HG02678 (cell line): Measurements from ENCODE around the gene DST.
"Not testable (repeated sequence)": the region's sequence is repeated elsewhere in the genome, so short reads cannot be mapped to it uniquely, and the experiment has no call there.

Experiments used
- ATAC-seq: cut with Tn5 transposase; IDR thresholded peaks from one replicate; pipeline ENCODE4 v1.9.1; 2021; ENCODE audit warnings: mild to moderate bottlenecking, moderate library complexity; ENCODE audit not compliant: unreplicated experiment

DST gene

DNA sequence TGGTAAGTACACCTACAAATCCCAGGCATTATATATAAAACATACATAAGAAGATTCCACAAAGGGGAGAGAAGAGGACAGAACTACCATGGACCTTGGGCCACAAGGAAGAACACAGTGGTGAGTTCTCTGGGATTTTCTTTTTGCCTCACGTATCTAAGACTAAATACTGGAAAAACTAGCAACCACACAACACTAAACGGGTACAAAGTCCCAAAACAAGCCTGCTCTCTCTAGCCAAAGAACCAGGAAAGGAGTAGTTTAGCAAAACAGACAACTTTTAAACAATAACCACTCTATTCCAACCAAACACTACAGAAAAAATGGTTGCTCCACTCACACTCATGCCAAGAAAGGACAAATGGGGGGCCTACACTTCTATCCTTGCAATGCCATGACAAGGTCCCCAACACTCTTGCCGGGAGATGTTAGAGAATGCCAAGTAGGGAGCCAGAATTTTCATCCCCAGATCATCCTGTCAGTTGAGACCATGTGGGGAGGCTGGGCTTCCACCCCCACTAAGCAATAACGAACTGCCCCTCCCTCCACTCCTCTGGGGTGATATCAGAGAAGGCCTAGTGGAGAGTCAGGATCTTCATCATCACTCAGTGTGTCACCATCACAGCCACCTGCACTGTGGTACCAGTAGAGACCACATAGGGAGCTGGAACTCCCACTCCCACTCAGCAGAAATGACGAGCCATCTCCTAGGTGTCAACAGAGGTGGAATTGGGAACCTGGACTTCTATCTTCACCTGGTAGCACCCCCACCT lies 123.5 kb downstream of the DST start:
- ATAC-seq, result no peak

DNA sequence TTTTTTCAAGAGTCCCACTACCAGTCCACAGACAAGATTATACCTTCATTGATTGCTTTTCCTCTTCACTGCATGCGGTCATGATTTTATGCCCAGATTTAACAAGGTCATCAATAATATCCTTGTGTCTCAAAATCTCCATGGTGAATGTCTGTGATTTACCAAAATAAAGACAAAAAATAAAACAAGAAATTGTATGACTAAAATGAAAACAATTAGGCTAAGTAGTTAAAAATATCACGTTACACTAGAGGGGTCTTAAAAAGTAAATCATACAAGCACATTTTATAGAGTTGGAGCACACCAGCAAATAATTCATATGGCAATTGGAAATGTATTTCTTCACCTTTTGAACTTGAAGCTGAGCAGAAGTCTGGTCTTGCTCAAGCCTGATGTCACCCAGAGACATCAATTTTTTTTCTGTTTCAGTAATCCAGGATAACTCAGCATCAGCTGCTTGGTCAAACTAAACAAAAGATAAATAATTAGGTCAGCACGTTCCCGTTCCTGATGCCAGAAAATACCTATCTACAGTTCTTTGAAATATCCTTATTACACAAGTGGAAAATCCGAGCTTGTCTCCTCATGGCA lies 125.4 kb downstream of the DST start:
- ATAC-seq, result no peak

DNA sequence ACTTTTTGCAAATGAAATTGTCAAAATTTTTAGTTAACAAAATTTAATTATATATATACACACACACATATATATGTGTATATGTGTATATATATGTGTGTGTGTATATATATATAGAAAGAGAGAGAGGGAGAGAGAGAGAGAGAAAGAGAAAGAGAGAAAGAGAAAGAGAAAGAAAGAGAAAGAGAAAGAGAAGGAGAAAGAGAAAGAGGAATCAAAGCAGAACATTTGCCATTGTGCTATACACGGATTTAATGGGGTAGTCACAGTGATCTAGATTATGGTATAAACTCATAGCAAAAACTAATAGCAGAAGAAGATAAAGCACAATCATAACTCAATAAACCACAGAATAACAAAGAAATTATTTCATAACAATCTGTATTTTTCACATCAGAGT lies 126.7 kb downstream of the DST start:
- no peak for ATAC-seq

DNA sequence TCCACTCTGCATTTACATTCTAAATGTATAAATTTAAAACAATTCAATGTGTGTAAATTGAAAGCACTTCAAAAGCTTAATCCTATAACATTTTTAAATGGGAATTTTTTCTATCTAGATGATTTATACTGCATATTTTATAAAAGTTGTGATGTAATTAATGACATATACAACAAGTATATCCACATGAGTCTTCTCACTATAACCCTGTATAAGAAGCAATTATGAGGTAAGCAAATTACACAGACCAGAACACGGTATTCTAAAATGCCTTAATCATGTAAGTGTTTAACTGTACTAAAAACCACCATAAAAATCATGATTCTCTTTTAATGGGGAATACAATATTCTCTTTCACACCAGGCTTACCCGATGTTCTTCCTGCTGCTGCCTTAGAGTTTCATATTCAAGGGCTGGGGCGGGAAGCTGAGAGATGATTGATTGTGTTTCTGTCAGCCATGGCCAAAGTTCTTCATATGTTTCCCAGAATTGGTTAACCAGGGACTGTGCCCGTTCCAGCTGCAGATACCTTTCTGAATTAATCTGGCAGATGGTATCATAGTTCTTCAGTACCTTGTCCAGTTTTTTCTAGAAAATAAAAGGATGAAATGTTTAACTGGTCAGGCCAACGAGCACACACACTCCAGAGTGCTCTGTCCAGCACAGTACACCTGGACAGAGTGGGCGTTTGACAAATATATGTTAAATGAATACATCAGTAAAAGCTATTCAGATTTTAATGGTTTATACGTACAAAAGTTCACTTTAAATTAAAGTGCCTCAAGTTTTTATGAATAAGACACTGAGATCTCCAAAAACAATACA lies 127.4 kb downstream of the DST start:
- ATAC-seq, result no peak

DNA sequence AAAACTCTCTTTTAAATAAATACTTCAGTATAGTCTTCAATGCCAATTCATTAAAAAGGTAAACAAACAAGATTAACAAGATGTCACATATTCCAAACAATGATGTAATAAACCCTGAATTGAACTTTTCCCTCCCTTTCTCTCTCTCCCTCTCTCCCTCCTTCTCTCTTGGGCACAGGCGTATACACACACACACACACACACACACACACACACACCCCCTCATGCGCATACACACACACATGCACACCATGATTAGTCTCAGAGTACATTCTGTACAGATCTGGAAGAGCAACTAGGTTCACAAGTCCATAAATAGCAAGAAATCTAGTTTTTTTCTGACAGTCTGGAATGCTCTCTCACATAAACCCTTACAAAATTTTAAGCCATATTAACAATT lies 128.3 kb downstream of the DST start:
- no peak for ATAC-seq

DNA sequence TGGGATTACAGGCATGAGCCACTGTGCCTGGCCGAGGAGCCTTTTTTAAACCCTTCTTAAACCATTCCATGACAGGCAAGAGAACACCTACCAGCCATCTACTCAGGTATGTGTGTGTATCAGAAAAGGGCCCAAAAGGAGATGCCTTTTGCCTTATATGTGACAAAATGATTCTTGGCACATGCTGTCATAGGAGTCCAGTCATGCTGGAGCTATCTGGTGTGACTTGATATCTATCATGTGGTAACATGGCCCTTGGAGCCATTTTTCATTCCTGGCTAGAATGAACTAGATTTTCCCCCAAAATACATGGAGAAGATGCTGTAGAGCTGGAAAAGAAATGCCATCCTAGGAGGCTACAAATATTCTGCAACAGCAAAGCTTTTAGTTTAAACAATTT lies 129.1 kb downstream of the DST start:
- no peak for ATAC-seq

DNA sequence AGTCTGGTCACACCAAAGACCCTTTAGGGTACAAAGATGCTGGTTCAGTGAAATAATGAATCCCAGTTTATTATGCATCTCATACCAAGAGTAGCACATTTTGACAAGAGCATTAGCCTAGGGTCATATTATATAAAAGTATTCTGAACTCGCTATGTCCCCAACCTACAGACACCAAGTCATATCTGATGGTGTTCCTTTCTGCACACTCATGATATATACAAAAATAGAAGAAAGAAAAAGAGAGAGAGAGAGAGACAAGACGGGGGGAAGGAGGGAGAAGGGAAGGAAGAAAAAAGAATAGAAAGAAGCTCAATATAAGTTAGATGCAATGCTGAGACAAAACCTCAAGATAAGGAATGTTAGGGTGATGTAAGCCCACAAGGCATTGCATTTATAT lies 131.1 kb downstream of the DST start:
- no peak for ATAC-seq

DNA sequence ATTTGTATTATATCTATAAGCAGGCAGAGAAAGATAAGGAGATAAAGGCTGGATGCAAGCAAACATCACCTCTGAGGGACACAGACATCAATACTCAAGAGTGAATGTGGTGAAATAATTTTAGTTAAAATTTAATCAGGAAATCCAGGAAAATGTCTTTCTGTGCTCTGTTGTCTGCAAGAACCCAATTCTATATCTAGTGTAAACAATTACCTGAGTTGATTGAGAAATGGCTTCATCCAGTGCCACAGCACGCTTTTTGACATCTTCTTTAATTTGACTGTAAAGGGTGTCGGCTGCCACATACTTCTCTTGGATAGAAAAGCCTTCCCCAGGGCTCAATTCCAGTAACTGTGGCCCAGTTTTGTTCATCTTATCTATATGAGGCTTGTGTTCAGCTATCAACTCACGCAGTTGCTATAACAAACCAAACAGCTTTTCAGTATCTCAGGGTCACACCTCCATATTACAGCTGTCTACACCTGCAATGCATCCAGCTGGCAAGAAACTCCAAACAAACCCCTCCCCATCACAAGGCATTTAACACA lies 131.6 kb downstream of the DST start:
- no peak for ATAC-seq

DNA sequence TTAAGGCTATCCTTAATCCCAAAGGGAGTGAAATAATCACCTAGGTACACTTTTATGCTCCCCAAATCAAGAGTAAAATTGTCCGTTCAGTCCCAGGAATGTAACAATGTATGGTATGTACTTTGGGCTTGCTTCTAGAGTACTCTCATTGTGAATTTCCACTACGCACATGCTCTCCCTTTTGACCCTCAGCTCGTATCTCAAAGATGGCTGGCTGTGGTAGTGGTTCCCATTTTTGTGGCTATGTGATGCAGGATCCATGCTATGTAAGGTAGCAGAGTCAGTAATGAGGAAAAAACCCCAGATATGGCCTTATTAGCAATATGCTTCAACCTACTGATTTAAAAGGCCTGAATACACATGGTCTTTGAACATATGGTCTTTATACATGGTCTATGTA lies 133.7 kb downstream of the DST start:
- ATAC-seq, result no peak

DNA sequence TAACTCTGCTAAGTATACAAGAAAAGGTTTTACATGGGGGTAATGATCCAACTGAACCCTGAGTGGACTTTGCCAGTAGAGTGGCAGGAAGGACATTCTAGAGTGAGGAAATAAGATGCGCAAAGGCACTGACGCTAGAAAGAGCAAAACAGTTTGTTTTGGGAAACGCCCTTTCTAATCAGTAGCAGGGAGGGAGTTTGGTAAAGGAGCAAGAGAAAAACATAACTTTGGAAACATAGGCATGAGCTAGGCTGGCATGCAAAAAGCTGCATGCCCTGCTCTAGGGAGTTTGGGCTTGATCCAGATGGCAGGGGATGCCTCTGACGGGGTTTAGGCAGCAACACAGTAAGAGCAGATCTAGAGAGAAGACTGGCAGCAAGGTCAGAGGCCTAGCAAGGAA lies 135.2 kb downstream of the DST start:
- no peak for ATAC-seq

DNA sequence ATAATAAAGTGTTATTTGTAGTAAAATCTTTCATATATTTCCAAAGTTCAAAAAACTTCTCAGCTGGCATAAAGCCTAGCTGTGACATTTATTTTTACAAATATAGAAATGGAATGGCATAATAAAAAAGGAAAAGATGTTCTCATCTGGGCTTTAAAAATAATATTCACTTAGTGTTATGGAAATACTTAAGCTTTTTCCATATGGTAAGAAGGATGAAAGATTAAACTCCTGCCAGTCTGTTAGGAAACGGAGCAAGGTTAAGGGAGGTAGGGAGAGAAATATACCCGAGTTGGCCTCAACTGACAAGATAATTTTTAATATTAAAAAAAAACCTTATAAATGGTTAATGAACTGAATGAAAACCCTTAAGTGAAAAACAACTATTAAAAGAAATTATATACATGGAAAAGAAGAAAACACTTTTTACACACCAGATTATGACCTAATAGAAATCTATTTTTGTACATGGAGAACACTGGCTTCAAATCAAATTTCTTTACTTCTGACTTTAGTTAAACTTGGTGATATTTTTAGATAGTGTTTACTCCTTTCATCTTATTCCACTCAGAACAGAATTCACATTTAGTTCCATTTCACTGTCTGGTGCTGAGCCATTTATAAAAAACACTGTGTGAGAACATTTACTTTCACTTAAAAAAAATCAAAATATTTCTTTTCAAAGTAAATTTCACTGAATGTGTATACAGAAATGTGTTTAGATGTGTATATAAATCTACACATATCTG lies 137.0 kb downstream of the DST start:
- ATAC-seq, result no peak

DNA sequence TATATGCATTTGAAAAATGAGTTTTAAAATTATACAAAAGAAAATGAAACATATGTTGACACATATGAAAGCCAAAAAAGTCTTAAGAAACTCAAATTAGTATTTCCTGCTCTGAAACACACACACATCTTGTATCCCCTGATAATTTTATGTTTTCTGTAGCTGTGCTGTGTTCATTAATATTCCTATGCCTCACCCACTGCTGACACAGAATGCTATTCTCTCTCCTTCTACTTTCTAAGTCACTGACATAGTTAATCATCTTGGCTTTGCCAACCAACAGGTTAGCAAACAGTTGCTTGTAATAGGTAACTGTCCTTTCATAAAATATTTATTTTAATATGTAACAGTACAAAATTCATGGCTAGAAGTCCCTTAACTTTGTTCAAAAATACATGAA lies 140.7 kb downstream of the DST start:
- no peak for ATAC-seq

DNA sequence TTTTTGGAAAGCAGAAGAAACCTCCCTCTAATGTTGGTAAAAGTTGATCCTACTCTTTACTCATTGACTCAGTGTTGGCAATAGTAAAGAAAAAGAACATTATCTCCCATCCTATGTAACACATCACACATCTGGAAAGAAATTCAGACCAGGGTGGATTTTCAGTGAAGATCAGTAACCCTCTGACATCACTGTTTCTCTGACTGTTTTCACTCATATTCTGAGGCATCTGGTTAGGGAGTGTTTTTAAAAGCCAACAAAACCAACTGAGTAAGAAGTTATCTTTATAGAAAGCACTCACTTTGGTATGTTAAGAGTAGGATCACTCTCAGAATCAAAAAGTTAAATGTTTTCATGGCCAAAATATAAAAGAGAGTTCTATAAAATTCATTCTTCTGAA lies 143.6 kb downstream of the DST start:
- no peak for ATAC-seq

DNA sequence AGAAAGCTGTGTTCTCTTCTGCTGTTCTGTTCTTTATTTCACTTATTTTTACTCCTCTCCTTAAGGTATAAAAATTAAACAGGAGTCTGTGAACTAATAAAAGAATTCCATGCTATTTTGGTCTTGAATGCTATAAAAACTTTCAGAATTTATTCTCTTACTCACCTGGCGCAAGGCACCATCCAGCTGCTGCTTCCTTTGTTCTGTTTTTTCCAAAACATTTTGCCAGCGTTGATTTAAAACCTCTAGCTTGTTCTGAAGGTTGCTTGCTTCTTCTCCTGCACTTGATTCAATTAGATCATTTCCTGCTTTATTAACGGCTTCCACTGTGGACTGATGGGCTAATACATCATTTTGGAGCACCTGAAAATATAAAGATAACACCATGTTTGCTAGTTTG lies 145.0 kb downstream of the DST start:
- ATAC-seq, result no peak

DNA sequence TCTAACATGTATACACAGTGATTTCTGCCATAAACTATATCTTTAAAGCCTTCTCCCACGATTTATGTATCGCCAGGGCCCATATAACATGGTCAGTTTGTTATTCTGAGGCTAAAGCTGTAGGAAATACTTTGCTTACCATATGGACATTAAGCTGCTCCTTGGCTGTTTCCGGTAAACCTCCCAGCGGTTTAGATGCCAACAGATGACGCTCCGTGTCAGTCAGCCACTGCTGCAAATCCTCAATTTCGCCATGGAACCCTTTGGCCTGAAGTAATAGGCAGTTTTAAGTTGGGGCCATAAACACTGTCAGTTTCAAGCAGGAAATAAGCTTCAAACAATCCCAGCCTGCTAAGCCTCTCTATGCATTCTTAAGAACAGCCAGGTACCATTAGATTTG lies 145.4 kb downstream of the DST start:
- no peak for ATAC-seq

DNA sequence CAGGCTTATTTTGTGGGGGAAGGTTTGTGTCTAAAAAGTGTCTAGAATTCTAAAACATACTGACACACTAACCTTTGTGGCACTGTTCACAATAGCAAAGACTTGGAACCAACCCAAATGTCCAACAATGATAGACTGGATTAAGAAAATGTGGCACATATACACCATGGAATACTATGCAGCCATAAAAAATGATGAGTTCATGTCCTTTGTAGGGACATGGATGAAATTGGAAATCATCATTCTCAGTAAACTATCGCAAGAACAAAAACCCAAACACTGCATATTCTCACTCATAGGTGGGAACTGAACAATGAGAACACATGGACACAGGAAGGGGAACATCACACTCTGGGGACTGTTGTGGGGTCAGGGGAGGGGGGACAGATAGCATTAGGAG lies 146.0 kb downstream of the DST start:
- not testable (repeated sequence) for ATAC-seq

DNA sequence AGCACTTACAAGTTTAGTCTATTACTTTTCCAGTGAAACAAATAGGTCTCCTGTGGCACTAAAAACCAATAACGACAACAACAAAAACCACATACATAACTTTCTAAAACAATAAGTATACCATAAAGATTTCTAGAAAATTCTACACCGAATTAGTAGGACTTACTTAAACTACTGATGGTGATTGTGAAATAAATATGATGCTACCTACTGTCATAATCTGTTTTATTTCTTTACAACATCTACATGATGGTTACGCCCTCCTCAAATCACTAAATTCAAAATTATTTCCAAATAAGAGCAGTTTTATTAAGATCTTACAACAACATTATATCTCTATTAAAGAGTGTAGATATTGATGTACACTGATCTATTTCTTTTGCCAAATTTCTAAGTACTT lies 147.0 kb downstream of the DST start:
- no peak for ATAC-seq

DNA sequence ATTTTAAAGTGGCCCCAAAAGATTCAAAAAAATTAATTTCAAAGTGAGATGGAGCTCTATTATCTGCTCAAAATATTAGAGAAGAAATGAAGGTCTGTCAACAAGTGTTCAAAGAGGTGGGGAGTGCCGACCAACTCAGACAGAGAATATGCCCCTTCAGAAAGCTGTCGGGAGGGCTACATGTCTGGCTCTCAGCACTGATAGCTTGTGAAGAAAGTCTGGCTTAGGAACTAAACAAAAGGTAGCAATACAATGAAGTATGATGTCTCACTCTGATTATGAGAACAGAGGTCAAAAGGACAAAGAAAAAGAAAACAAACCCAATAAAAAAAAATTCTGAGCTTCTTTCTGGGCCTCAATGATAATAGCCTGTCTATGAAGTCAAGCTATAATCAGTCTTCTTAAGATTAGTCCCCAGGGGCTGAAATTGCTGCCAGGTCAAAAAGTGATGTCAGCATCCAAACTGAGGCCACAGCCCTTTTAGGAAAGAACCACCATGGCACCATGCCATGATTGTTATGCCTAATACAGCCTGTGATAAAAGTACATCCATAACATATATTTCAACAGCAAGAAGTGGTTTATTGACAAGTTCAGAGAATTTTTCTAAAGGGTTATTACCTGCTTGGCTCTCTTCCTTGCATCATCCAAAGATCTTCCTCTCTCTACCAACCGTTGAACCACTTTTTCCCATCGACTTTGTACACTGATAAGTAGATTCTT lies 150.9 kb downstream of the DST start:
- ATAC-seq, result no peak

DNA sequence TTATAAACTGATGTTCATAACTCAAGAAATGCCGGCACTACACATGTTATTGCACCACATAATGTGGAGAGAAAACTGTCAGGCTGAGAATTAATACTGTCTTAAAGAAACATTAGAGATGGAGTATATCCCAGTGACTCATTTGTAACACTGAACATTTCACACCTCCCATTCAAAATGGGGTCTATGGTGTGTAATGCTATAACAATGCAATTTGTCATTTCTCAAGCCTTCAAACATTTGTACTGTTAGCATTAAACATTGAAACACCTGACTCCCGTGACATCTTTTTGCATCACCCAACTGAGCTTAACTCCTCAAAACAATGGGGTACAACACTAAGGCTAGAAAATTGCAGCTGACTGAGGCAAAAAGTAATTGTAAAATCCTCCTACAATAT lies 151.7 kb downstream of the DST start:
- no peak for ATAC-seq

DNA sequence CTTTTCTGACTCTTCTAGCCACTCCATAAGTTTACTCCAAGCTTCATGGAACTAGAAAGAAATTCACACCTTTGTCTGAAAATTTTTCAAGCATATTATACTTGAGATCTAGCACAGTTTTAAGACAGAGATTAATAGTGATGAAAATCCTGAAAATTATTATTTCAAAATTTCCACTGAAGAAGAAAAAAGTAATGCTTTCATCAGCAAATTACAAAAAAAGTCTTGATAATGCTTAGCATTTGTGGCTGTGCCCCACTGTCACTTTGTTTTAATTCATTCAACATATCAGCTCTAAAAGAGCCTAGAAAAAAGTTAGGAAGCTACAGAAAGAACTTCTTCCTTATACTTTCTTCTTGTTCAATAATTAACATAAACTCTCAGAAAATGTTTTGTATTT lies 153.1 kb downstream of the DST start:
- no peak for ATAC-seq
